GM12892 (cell line): ENCODE measurements around the gene RNF114.

Experiments
- POLR2A ChIP-seq: IDR thresholded peaks from 2 replicates; pipeline ENCODE4 v1.6.1; 2011; ENCODE audit warnings: low read depth, low read length, control low read depth
- POLR2AphosphoS5 ChIP-seq: IDR thresholded peaks from 2 replicates; pipeline ENCODE4 v1.6.1; 2011; ENCODE audit warnings: low read depth, low read length, control low read depth
- TAF1 ChIP-seq: IDR thresholded peaks from 2 replicates; pipeline ENCODE4 v1.6.1; 2011; ENCODE audit warnings: low read depth, mild to moderate bottlenecking, control low read depth, low read length, borderline replicate concordance

GRCh38 chr20:49990271-49990720 is 54.1 kb downstream of the RNF114 start:
- no peak for TF ChIP-seq TAF1
- TF ChIP-seq POLR2A: no peak
- TF ChIP-seq POLR2AphosphoS5: no peak
